GM23338 (cell line): ENCODE results near the gene MFSD6. TPM values are rescaled to one million over a fixed set of nuclear protein-coding genes. Genes with fewer than 3 reads are reported as not detected.

Source experiments
- ATAC-seq: fragments of 200-7000 bp; cut with Tn5 transposase; 3 replicates; pipeline ENCODE4 v1.9.1; 2020
- DNase-seq: peaks from one replicate; pipeline ENCODE4 v3.0.0-alpha.2; 2015; ENCODE audit warnings: low spot score
- H2AFZ ChIP-seq: fragments of 200-600 bp; sonication (generic); 2 replicates; pipeline ENCODE4 v1.8.0; 2016; ENCODE audit warnings: antibody characterized with exemption, mild to moderate bottlenecking, moderate library complexity
- H3F3A ChIP-seq: fragments of 200-600 bp; sonication (generic); replicated peaks from 2 replicates; pipeline ENCODE4 v1.8.0; 2017; ENCODE audit warnings: antibody characterized with exemption, mixed run types, low read depth
- H3K27ac ChIP-seq: fragments of 200-600 bp; sonication (generic); 2 replicates; pipeline ENCODE4 v1.6.1; 2016; ENCODE audit warnings: low read depth
- H3K27me3 ChIP-seq: fragments of 200-600 bp; sonication (generic); 2 replicates; pipeline ENCODE4 v1.8.0; 2016; ENCODE audit warnings: mild to moderate bottlenecking, mixed run types, moderate library complexity; ENCODE audit not compliant: insufficient read depth
- H3K36me3 ChIP-seq: fragments of 200-600 bp; sonication (generic); 2 replicates; pipeline ENCODE4 v1.8.0; 2016; ENCODE audit warnings: mild to moderate bottlenecking; ENCODE audit not compliant: insufficient read depth
- H3K4me1 ChIP-seq: fragments of 200-600 bp; sonication (generic); 2 replicates; pipeline ENCODE4 v1.8.0; 2016; ENCODE audit warnings: mild to moderate bottlenecking, moderate library complexity; ENCODE audit not compliant: insufficient read depth
- H3K4me2 ChIP-seq: fragments of 200-600 bp; sonication (generic); 2 replicates; pipeline ENCODE4 v1.7.1; 2017; ENCODE audit warnings: mixed run types
- H3K4me3 ChIP-seq: fragments of 200-600 bp; sonication (generic); 2 replicates; pipeline ENCODE4 v1.6.1; 2016; ENCODE audit warnings: mixed run types
- H3K79me2 ChIP-seq: fragments of 200-600 bp; sonication (generic); replicated peaks from 2 replicates; pipeline ENCODE4 v1.8.0; 2017; ENCODE audit warnings: mild to moderate bottlenecking; ENCODE audit not compliant: insufficient read depth
- H3K9me2 ChIP-seq: fragments of 200-600 bp; sonication (generic); 2 replicates; pipeline ENCODE4 v1.8.0; 2017; ENCODE audit not compliant: insufficient read depth
- H4K20me1 ChIP-seq: fragments of 200-600 bp; sonication (generic); replicated peaks from 2 replicates; pipeline ENCODE4 v1.8.0; 2017; ENCODE audit warnings: mild to moderate bottlenecking; ENCODE audit not compliant: insufficient read depth
- H3K27ac Mint-ChIP-seq: 2 replicates; pipeline ENCODE4 v1.8.0; 2020; ENCODE audit warnings: inconsistent platforms, mild to moderate bottlenecking, moderate library complexity, mixed read lengths
- H3K27me3 Mint-ChIP-seq: 3 replicates; pipeline ENCODE4 v1.8.0; 2022; ENCODE audit warnings: low read depth, mild to moderate bottlenecking, moderate library complexity, mixed read lengths, inconsistent platforms; ENCODE audit not compliant: insufficient read depth, poor library complexity
- H3K36me3 Mint-ChIP-seq: 3 replicates; pipeline ENCODE4 v1.8.0; 2021; ENCODE audit warnings: low read depth, mild to moderate bottlenecking, inconsistent platforms, moderate library complexity, mixed read lengths
- H3K4me1 Mint-ChIP-seq: 3 replicates; pipeline ENCODE4 v1.8.0; 2020; ENCODE audit warnings: mild to moderate bottlenecking, inconsistent platforms, mixed read lengths
- H3K4me3 Mint-ChIP-seq: 3 replicates; pipeline ENCODE4 v1.8.0; 2021; ENCODE audit warnings: moderate library complexity, mild to moderate bottlenecking, inconsistent platforms, mixed read lengths
- H3K9me3 Mint-ChIP-seq: 3 replicates; pipeline ENCODE4 v1.8.0; 2020; ENCODE audit warnings: moderate library complexity, mild to moderate bottlenecking, inconsistent platforms, mixed read lengths
- CREB1 ChIP-seq: fragments of 250-450 bp; sonication (Bioruptor Pico); IDR thresholded peaks from 2 replicates; pipeline ENCODE4 v1.5.0; 2020; ENCODE audit warnings: low read depth, mild to moderate bottlenecking, moderate library complexity
- EZH2 ChIP-seq: fragments of 200-600 bp; sonication (generic); IDR thresholded peaks from one replicate; pipeline ENCODE4 v1.8.0; 2017; ENCODE audit warnings: antibody characterized with exemption, mild to moderate bottlenecking, low read depth; ENCODE audit not compliant: unreplicated experiment
- EZH2phosphoT487 ChIP-seq: fragments of 200-600 bp; sonication (generic); IDR thresholded peaks from one replicate; pipeline ENCODE4 v1.8.1; 2018; ENCODE audit warnings: antibody characterized with exemption; ENCODE audit not compliant: unreplicated experiment
- JUNB ChIP-seq: IDR thresholded peaks from one replicate; pipeline ENCODE4 v1.6.1; 2016; ENCODE audit warnings: antibody characterized with exemption; ENCODE audit not compliant: unreplicated experiment
- NANOG ChIP-seq: IDR thresholded peaks from 2 replicates; pipeline ENCODE4 v1.6.1; 2016; ENCODE audit warnings: antibody characterized with exemption, borderline replicate concordance
- POLR2AphosphoS5 ChIP-seq: IDR thresholded peaks from 2 replicates; pipeline ENCODE4 v1.6.1; 2016; ENCODE audit warnings: antibody characterized with exemption, low read depth
- STAT1 ChIP-seq: IDR thresholded peaks from one replicate; pipeline ENCODE4 v1.6.1; 2016; ENCODE audit warnings: antibody characterized with exemption; ENCODE audit not compliant: unreplicated experiment
- ZNF114 ChIP-seq: fragments of 250-450 bp; sonication (Bioruptor Pico); IDR thresholded peaks from 2 replicates; pipeline ENCODE4 v1.5.0; 2020; ENCODE audit warnings: mild to moderate bottlenecking, moderate library complexity
- ZNF331 ChIP-seq: fragments of 250-450 bp; sonication (Bioruptor Pico); IDR thresholded peaks from 2 replicates; pipeline ENCODE4 v1.5.0; 2020; ENCODE audit warnings: low read depth, mild to moderate bottlenecking, moderate library complexity
- polyA plus RNA-seq: library from polyadenylated mRNA; unstranded; fragments of >200 nt; fragmentation: Nextera tagmentation; extraction: Ambion mirVana; gene quantifications from 2 replicates; pipeline ENCODE4 v1.2.1, GENCODE V29; 2016
- total RNA-seq: library from RNA; depleted of rRNA; stranded (reverse); fragments of >200 nt; shearing (Covaris generic); gene quantifications from 2 replicates; pipeline ENCODE4 v1.2.3, GENCODE V29; 2014
- TF ChIP-seq, protein P1 (sequence below): fragments of 250-450 bp; sonication (Bioruptor Pico); IDR thresholded peaks from 2 replicates; pipeline ENCODE4 v1.5.0; 2020; ENCODE audit warnings: mild to moderate bottlenecking, moderate library complexity
- TF ChIP-seq, protein P2 (sequence below): IDR thresholded peaks from one replicate; pipeline ENCODE4 v1.6.1; 2018; ENCODE audit warnings: antibody characterized with exemption; ENCODE audit not compliant: unreplicated experiment
- TF ChIP-seq, protein P3 (sequence below): IDR thresholded peaks from 2 replicates; pipeline ENCODE4 v1.6.1; 2016; ENCODE audit warnings: antibody characterized with exemption
- TF ChIP-seq, protein P4 (sequence below), 2 experiments: fragments of 200-600 bp in 1 of 2; sonication (generic) in 1 of 2; conservative IDR thresholded peaks; 2 replicates each; pipeline versions ENCODE4 v1.5.1 to v1.6.1; 2016 to 2017; ENCODE audit warnings: antibody characterized with exemption in 2 of 2, low read depth in 2 of 2, mild to moderate bottlenecking in 2 of 2, moderate library complexity in 1 of 2

Gene MFSD6
- total and polyA plus RNA-seq, 2 experiments from 2014 or later = 2.3 to 9.6 TPM

DNA sequence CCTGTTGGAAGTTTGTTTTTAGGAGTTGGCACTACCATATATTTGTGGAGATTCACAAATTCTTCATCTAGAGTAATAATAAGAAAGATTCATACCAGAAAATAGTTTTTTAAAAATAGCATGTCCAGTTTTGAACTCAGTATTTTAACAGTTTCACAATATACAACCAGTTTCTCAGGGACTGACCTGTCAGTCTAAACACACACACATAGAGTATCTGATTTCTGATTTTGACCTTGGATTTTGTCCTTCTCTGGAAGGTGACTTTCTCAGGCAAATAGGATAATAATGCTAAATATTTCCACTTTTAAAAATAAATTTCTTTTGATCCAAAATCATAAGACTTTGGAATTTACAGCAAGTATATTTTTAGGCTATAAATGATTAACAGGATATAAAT, 32.0 kb downstream of the MFSD6 start:
- H3K9me3 Mint-ChIP-seq = no peaks in the 10 kb centered on the region

More for the DNA sequence above, 32.0 kb downstream of the MFSD6 start:
- H4K20me1 ChIP-seq = no peaks in the 10 kb centered on the region
- no peak for ATAC-seq
- H3K27ac ChIP-seq = no peak overlapping the region
- H2AFZ ChIP-seq = no peak overlapping the region
- H3K27ac Mint-ChIP-seq = no peak overlapping the region
- H3K27me3 ChIP-seq = no peaks in the 10 kb centered on the region
- DNase-seq = no peak
- peaks cover 5% of the 10 kb centered on the region; the same call in 1 of the 2 replicates for H3K9me2 ChIP-seq
- H3K4me3 Mint-ChIP-seq = no peak overlapping the region
- H3K79me2 ChIP-seq = no peaks in the 10 kb centered on the region
- no peaks in the 10 kb centered on the region for H3K4me1 ChIP-seq
- H3K36me3 ChIP-seq = no peaks in the 10 kb centered on the region
- H3K4me1 Mint-ChIP-seq = peaks cover 4% of the 10 kb centered on the region
- TF ChIP-seq NANOG (no peak), POLR2AphosphoS5 (no peak), ZNF331 (CRISPR knock-in tag) (no peak), EZH2phosphoT487 (no peak), EZH2 (no peak), STAT1 (no peak), ZNF114 (CRISPR knock-in tag) (no peak), CREB1 (CRISPR knock-in tag) (no peak), JUNB (no peak)
- TF ChIP-seq, protein P1, sequence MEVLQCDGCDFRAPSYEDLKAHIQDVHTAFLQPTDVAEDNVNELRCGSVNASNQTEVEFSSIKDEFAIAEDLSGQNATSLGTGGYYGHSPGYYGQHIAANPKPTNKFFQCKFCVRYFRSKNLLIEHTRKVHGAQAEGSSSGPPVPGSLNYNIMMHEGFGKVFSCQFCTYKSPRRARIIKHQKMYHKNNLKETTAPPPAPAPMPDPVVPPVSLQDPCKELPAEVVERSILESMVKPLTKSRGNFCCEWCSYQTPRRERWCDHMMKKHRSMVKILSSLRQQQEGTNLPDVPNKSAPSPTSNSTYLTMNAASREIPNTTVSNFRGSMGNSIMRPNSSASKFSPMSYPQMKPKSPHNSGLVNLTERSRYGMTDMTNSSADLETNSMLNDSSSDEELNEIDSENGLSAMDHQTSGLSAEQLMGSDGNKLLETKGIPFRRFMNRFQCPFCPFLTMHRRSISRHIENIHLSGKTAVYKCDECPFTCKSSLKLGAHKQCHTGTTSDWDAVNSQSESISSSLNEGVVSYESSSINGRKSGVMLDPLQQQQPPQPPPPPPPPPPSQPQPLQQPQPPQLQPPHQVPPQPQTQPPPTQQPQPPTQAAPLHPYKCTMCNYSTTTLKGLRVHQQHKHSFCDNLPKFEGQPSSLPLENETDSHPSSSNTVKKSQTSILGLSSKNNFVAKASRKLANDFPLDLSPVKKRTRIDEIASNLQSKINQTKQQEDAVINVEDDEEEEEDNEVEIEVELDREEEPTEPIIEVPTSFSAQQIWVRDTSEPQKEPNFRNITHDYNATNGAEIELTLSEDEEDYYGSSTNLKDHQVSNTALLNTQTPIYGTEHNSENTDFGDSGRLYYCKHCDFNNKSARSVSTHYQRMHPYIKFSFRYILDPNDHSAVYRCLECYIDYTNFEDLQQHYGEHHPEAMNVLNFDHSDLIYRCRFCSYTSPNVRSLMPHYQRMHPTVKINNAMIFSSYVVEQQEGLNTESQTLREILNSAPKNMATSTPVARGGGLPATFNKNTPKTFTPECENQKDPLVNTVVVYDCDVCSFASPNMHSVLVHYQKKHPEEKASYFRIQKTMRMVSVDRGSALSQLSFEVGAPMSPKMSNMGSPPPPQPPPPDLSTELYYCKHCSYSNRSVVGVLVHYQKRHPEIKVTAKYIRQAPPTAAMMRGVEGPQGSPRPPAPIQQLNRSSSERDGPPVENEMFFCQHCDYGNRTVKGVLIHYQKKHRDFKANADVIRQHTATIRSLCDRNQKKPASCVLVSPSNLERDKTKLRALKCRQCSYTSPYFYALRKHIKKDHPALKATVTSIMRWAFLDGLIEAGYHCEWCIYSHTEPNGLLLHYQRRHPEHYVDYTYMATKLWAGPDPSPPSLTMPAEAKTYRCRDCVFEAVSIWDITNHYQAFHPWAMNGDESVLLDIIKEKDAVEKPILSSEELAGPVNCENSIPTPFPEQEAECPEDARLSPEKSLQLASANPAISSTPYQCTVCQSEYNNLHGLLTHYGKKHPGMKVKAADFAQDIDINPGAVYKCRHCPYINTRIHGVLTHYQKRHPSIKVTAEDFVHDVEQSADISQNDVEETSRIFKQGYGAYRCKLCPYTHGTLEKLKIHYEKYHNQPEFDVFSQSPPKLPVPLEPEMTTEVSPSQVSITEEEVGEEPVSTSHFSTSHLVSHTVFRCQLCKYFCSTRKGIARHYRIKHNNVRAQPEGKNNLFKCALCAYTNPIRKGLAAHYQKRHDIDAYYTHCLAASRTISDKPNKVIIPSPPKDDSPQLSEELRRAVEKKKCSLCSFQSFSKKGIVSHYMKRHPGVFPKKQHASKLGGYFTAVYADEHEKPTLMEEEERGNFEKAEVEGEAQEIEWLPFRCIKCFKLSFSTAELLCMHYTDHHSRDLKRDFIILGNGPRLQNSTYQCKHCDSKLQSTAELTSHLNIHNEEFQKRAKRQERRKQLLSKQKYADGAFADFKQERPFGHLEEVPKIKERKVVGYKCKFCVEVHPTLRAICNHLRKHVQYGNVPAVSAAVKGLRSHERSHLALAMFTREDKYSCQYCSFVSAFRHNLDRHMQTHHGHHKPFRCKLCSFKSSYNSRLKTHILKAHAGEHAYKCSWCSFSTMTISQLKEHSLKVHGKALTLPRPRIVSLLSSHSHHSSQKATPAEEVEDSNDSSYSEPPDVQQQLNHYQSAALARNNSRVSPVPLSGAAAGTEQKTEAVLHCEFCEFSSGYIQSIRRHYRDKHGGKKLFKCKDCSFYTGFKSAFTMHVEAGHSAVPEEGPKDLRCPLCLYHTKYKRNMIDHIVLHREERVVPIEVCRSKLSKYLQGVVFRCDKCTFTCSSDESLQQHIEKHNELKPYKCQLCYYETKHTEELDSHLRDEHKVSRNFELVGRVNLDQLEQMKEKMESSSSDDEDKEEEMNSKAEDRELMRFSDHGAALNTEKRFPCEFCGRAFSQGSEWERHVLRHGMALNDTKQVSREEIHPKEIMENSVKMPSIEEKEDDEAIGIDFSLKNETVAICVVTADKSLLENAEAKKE (CRISPR knock-in tag) = no peak
- TF ChIP-seq, protein P2, sequence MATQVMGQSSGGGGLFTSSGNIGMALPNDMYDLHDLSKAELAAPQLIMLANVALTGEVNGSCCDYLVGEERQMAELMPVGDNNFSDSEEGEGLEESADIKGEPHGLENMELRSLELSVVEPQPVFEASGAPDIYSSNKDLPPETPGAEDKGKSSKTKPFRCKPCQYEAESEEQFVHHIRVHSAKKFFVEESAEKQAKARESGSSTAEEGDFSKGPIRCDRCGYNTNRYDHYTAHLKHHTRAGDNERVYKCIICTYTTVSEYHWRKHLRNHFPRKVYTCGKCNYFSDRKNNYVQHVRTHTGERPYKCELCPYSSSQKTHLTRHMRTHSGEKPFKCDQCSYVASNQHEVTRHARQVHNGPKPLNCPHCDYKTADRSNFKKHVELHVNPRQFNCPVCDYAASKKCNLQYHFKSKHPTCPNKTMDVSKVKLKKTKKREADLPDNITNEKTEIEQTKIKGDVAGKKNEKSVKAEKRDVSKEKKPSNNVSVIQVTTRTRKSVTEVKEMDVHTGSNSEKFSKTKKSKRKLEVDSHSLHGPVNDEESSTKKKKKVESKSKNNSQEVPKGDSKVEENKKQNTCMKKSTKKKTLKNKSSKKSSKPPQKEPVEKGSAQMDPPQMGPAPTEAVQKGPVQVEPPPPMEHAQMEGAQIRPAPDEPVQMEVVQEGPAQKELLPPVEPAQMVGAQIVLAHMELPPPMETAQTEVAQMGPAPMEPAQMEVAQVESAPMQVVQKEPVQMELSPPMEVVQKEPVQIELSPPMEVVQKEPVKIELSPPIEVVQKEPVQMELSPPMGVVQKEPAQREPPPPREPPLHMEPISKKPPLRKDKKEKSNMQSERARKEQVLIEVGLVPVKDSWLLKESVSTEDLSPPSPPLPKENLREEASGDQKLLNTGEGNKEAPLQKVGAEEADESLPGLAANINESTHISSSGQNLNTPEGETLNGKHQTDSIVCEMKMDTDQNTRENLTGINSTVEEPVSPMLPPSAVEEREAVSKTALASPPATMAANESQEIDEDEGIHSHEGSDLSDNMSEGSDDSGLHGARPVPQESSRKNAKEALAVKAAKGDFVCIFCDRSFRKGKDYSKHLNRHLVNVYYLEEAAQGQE = no peak
- TF ChIP-seq, protein P3, sequence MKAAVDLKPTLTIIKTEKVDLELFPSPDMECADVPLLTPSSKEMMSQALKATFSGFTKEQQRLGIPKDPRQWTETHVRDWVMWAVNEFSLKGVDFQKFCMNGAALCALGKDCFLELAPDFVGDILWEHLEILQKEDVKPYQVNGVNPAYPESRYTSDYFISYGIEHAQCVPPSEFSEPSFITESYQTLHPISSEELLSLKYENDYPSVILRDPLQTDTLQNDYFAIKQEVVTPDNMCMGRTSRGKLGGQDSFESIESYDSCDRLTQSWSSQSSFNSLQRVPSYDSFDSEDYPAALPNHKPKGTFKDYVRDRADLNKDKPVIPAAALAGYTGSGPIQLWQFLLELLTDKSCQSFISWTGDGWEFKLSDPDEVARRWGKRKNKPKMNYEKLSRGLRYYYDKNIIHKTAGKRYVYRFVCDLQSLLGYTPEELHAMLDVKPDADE = no peak
- TF ChIP-seq, protein P4, sequence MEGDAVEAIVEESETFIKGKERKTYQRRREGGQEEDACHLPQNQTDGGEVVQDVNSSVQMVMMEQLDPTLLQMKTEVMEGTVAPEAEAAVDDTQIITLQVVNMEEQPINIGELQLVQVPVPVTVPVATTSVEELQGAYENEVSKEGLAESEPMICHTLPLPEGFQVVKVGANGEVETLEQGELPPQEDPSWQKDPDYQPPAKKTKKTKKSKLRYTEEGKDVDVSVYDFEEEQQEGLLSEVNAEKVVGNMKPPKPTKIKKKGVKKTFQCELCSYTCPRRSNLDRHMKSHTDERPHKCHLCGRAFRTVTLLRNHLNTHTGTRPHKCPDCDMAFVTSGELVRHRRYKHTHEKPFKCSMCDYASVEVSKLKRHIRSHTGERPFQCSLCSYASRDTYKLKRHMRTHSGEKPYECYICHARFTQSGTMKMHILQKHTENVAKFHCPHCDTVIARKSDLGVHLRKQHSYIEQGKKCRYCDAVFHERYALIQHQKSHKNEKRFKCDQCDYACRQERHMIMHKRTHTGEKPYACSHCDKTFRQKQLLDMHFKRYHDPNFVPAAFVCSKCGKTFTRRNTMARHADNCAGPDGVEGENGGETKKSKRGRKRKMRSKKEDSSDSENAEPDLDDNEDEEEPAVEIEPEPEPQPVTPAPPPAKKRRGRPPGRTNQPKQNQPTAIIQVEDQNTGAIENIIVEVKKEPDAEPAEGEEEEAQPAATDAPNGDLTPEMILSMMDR (conservative IDR thresholded peaks at IDR 0.05; ENCODE audit: low read depth in 2 of 2) = no peak
- no peaks in the 10 kb centered on the region for H3F3A ChIP-seq
- H3K4me2 ChIP-seq = no peak overlapping the region
- H3K27me3 Mint-ChIP-seq = no peaks in the 10 kb centered on the region
- H3K36me3 Mint-ChIP-seq = no peaks in the 10 kb centered on the region
- H3K4me3 ChIP-seq = no peak overlapping the region
